Fibroblast of pulmonary artery (primary cell): ENCODE results near the gene BIVM.
A peak's percentile ranks its signal among the peaks of the same experiment; 100 is the strongest.

Source experiments
- DNase-seq: peaks from one replicate; pipeline ENCODE4 v3.0.0-alpha.2; 2010; ENCODE audit warnings: low read depth
- H3K4me3 ChIP-seq: replicated peaks from 2 replicates; pipeline ENCODE4 v1.5.1; 2011; ENCODE audit warnings: low read depth, mild to moderate bottlenecking, control low read depth, low read length, moderate library complexity
- CTCF ChIP-seq: IDR thresholded peaks from 2 replicates; pipeline ENCODE4 v1.5.1; 2011; ENCODE audit warnings: mild to moderate bottlenecking, control low read depth, low read length, inconsistent platforms; ENCODE audit errors: missing control alignments

BIVM gene

GRCh38 chr13:102877303-102877702, 78.4 kb downstream of the BIVM start:
- DNase-seq: peak; percentile 75
- TF ChIP-seq CTCF: no peak
- no peak overlapping the region for H3K4me3 ChIP-seq

DNA sequence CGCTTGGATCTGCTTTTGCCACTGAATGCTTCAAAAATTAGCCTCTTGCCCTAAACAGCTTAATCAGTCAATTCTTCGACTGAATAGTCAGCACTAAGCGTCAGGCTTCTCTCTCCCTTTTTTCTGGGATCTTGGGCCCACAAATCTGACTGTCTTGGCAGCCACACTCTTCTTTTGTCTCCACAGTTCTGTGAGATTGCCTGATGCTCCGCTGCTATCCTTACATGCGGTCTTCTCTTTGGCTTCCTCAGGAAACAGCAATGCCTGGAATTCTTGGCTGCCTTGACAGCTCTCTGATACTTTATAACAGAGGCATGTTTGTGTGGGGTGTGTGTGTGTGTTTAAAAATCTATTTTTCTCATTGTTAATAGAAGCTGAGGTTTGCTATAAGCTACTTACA, 79.6 kb downstream of the BIVM start:
- DNase-seq: peak; percentile 87
- H3K4me3 ChIP-seq: no peak overlapping the region
- TF ChIP-seq CTCF: no peak

DNA sequence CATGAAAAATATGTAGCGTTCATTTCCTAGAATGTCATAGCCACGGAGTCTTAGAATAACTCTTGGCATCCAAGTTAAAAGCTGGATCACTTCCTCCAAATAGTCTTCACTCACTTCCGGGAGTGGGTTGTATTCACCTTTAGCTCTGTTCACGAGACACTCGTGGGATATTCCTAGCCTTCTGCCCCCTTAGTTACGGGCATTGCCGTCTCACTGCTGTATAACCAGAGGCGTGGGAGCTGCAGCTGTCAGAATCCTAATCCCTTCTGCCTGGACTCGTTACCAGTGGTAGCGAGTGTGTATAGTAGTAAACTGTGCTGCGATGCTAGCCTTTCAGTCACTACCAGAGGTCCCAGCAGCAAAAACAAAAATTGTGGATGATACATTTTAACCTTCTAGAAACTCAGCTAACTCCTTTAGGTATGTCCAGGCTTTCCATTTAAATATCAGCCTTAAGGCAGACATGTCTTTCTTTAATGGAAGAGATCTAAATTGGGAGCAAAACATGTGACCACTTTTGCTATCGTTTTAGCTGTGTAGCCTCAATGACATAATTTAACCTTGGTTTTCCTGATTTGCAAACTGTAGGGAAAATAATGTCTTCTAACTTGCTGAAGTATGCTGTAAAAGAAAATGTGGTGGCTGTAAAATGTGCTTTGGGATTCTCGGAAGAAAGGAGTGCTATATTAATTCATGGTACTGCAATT, 81.0 kb downstream of the BIVM start:
- H3K4me3 ChIP-seq: no peak overlapping the region
- DNase-seq: no peak
- no peak for TF ChIP-seq CTCF

GRCh38 chr13:102881819-102882686, 83.1 kb downstream of the BIVM start:
- TF ChIP-seq CTCF: no peak
- no peak overlapping the region for H3K4me3 ChIP-seq
- no peak for DNase-seq
